ENCODE results near the gene STYXL2. TPM values are rescaled to one million over a fixed set of nuclear protein-coding genes. Genes with fewer than 3 reads are reported as not detected.

Gene STYXL2
- total RNA-seq, 1 donor from 2014 or later: not detected

DNA sequence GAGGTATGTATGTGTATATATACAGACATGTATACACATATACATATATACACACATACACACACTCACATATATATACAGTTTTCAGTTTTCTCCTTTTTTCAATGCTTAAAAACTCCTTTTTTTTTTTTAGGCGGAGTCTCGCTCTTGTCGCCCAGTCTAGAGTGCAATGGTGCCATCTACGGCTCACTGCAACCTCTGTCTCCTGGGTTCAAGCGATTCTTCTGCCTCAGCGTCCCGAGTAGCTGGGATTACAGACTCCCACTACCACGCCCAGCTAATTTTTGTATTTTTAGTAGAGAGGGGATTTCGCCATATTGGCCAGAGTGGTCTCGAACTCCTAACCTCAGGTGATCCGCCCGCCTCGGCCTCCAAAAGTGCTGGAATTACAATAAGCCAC, 27.0 kb downstream of the STYXL2 start:
- intact Hi-C loops (cut with micrococcal nuclease): loop anchor here (5.0 kb wide), 1 partner anchor 209 kb away; no protein-coding TSS in a partner anchor
- H3K9me3 Mint-ChIP-seq: no peaks in the 10 kb centered on the region
- no peak for DNase-seq (ENCODE audit: low spot score)
- H3K4me1 Mint-ChIP-seq (ENCODE audit: low read depth): no peaks in the 10 kb centered on the region
- H3K4me3 Mint-ChIP-seq (ENCODE audit: low read depth): peak overlapping the region; percentile 76
- H3K27ac Mint-ChIP-seq: no peak overlapping the region
- H3K27me3 Mint-ChIP-seq (ENCODE audit: low read depth): peaks cover 7% of the 10 kb centered on the region
- no peaks in the 10 kb centered on the region for H3K36me3 Mint-ChIP-seq (ENCODE audit: low read depth)

DNA sequence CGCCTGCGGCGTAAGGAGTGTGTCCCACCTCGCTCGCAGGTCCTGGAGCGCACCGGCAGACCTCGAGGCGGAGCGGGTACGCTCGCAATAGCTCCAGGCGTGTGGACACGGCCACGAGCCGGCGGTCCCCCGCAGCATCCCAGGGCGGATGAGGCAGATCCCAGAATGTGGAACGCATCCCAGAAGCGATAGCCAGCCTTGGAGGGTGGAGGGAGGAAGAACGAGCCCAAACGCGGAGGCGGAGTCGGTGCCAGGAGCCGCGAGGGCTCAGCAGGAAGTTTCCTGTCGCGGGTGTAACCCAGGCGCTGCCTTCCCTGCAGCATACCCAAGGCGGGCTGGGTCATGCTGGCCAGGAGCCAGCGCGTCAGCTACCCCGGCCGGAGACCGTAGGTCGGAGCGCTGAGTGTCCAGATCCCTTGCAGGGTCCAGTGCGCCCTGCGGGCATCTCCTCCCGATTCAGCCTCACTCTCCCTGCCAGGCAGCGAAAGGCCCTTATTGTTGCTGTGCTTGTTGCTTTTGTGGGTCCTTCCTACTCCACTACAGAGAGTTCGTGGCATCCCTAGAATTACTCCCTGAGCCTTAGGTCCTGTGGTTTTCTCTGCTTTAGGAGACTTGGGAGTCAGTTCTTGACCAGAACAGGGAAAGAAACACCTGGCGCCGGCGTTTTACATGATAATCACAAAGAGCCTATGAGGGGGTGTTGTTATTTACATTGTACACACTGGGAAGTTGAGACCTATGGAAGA, 27.7 kb downstream of the STYXL2 start:
- peaks cover 7% of the 10 kb centered on the region for H3K27me3 Mint-ChIP-seq (ENCODE audit: low read depth)
- no peak overlapping the region for H3K27ac Mint-ChIP-seq
- no peak for DNase-seq (ENCODE audit: low spot score)
- no peaks in the 10 kb centered on the region for H3K9me3 Mint-ChIP-seq
- peak overlapping the region; percentile 76 for H3K4me3 Mint-ChIP-seq (ENCODE audit: low read depth)
- intact Hi-C loops (cut with micrococcal nuclease): loop anchor here (5.0 kb wide), 1 partner anchor 209 kb away; no protein-coding TSS in a partner anchor
- no peaks in the 10 kb centered on the region for H3K36me3 Mint-ChIP-seq (ENCODE audit: low read depth)
- H3K4me1 Mint-ChIP-seq (ENCODE audit: low read depth): no peaks in the 10 kb centered on the region

DNA sequence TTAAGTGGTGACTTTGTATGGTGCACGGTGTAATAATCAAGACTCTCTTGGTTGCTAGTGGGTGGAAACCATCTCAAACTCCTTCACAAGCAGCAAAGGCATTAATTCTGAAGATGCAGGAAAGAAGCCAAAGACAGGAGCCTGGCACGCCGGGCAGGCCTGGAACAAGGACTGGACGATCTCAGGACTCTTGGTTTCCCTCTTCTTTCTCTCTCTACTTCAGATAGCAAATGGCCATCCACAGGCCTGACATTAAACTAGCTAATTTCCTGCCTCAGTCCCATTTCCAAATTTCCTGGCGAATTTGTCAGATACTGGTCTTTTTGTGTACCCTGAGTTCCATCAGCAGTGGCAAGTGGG, 28.2 kb downstream of the STYXL2 start:
- Mint-ChIP-seq H3K27me3 (ENCODE audit: low read depth) (peaks cover 7% of the 10 kb centered on the region), H3K9me3 (no peaks in the 10 kb centered on the region), H3K4me3 (ENCODE audit: low read depth) (peak overlapping the region; percentile 27), H3K27ac (no peak overlapping the region), H3K4me1 (ENCODE audit: low read depth) (no peaks in the 10 kb centered on the region), H3K36me3 (ENCODE audit: low read depth) (no peaks in the 10 kb centered on the region)
- intact Hi-C loops (cut with micrococcal nuclease): loop anchor here (5.0 kb wide), 1 partner anchor 210 kb away; no protein-coding TSS in a partner anchor
- DNase-seq (ENCODE audit: low spot score): no peak

GRCh38 chr1:167122568-167122967, 28.7 kb downstream of the STYXL2 start:
- Mint-ChIP-seq H3K9me3 (no peaks in the 10 kb centered on the region), H3K4me1 (ENCODE audit: low read depth) (no peaks in the 10 kb centered on the region), H3K4me3 (ENCODE audit: low read depth) (no peak overlapping the region), H3K27me3 (ENCODE audit: low read depth) (peaks cover 7% of the 10 kb centered on the region), H3K36me3 (ENCODE audit: low read depth) (no peaks in the 10 kb centered on the region), H3K27ac (no peak overlapping the region)
- no peak for DNase-seq (ENCODE audit: low spot score)
- intact Hi-C loops (cut with micrococcal nuclease): loop anchor here (5.0 kb wide), 1 partner anchor 210 kb away; no protein-coding TSS in a partner anchor

GRCh38 chr1:167126317-167126716, 32.4 kb downstream of the STYXL2 start:
- no peak overlapping the region for H3K4me3 Mint-ChIP-seq (ENCODE audit: low read depth)
- no peak overlapping the region for H3K27ac Mint-ChIP-seq
- peaks cover 25% of the 10 kb centered on the region for H3K27me3 Mint-ChIP-seq (ENCODE audit: low read depth)
- H3K36me3 Mint-ChIP-seq (ENCODE audit: low read depth): no peaks in the 10 kb centered on the region
- H3K4me1 Mint-ChIP-seq (ENCODE audit: low read depth): no peaks in the 10 kb centered on the region
- intact Hi-C loops (cut with micrococcal nuclease): no loop called here
- no peaks in the 10 kb centered on the region for H3K9me3 Mint-ChIP-seq
- no peak for DNase-seq (ENCODE audit: low spot score)

- Mint-ChIP-seq H3K4me1 (ENCODE audit: low read depth) (no peaks in the 10 kb centered on the region), H3K27ac (no peak overlapping the region), H3K4me3 (ENCODE audit: low read depth) (no peak overlapping the region), H3K27me3 (ENCODE audit: low read depth) (peaks cover 27% of the 10 kb centered on the region), H3K9me3 (no peaks in the 10 kb centered on the region), H3K36me3 (ENCODE audit: low read depth) (no peaks in the 10 kb centered on the region)
- no peak for DNase-seq (ENCODE audit: low spot score)
- intact Hi-C loops (cut with micrococcal nuclease): no loop called here
These were observed 32.9 kb downstream of the STYXL2 start for GRCh38 chr1:167126811-167127210.

GRCh38 chr1:167127236-167127635, 33.4 kb downstream of the STYXL2 start:
- no peaks in the 10 kb centered on the region for H3K4me1 Mint-ChIP-seq (ENCODE audit: low read depth)
- no peak for DNase-seq (ENCODE audit: low spot score)
- intact Hi-C loops (cut with micrococcal nuclease): no loop called here
- peaks cover 27% of the 10 kb centered on the region for H3K27me3 Mint-ChIP-seq (ENCODE audit: low read depth)
- no peak overlapping the region for H3K27ac Mint-ChIP-seq
- no peak overlapping the region for H3K4me3 Mint-ChIP-seq (ENCODE audit: low read depth)
- no peaks in the 10 kb centered on the region for H3K9me3 Mint-ChIP-seq
- H3K36me3 Mint-ChIP-seq (ENCODE audit: low read depth): no peaks in the 10 kb centered on the region

GRCh38 chr1:167127661-167128060, 33.8 kb downstream of the STYXL2 start:
- intact Hi-C loops (cut with micrococcal nuclease): no loop called here
- Mint-ChIP-seq H3K4me3 (ENCODE audit: low read depth) (no peak overlapping the region), H3K9me3 (no peaks in the 10 kb centered on the region), H3K4me1 (ENCODE audit: low read depth) (no peaks in the 10 kb centered on the region), H3K27ac (no peak overlapping the region), H3K36me3 (ENCODE audit: low read depth) (no peaks in the 10 kb centered on the region), H3K27me3 (ENCODE audit: low read depth) (peaks cover 27% of the 10 kb centered on the region)
- no peak for DNase-seq (ENCODE audit: low spot score)

DNA sequence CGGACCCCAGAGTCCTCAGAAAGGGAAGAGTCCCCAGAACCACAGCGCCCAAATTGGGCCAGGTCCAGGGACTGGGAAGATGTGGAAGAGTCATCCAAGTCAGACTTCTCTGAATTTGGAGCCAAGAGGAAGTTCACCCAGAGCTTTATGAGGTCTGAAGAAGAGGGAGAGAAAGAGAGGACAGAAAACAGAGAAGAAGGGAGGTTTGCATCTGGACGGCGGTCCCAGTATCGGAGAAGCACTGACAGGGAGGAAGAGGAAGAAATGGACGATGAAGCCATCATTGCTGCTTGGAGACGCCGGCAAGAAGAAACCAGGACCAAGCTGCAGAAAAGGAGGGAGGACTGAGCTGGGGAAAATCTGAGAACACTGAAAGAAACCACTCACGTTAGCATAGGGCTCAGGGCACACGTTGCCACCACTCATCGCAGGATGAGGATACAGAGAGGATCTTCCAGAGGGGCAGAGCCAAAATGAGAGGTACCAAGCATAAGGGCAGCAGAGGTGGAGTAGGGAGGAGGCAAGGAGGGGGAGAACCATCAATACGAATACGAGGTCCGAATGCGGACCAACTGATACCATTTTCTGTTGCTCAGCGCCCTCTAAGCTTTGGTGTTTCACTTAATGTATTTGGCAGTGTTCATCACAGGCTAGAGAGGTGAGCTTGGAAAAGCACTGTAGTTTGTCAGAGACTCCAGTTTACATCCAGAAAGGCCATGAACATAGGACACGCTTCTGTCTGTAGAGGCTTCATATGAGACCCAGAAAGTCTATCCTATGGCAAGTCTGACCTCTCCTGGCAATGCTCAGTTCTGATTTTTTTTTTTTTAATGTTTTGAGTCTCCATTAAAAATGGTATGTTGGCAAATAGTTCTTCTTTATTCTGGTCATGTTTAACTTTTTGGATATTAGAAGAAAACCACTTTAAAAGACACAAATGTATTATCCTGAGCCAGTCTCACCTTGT, 34.7 kb downstream of the STYXL2 start:
- Mint-ChIP-seq H3K27ac (no peak overlapping the region), H3K4me1 (ENCODE audit: low read depth) (no peaks in the 10 kb centered on the region), H3K4me3 (ENCODE audit: low read depth) (no peak overlapping the region), H3K9me3 (no peaks in the 10 kb centered on the region), H3K27me3 (ENCODE audit: low read depth) (peaks cover 27% of the 10 kb centered on the region), H3K36me3 (ENCODE audit: low read depth) (no peaks in the 10 kb centered on the region)
- DNase-seq (ENCODE audit: low spot score): no peak
- intact Hi-C loops (cut with micrococcal nuclease): no loop called here

DNA sequence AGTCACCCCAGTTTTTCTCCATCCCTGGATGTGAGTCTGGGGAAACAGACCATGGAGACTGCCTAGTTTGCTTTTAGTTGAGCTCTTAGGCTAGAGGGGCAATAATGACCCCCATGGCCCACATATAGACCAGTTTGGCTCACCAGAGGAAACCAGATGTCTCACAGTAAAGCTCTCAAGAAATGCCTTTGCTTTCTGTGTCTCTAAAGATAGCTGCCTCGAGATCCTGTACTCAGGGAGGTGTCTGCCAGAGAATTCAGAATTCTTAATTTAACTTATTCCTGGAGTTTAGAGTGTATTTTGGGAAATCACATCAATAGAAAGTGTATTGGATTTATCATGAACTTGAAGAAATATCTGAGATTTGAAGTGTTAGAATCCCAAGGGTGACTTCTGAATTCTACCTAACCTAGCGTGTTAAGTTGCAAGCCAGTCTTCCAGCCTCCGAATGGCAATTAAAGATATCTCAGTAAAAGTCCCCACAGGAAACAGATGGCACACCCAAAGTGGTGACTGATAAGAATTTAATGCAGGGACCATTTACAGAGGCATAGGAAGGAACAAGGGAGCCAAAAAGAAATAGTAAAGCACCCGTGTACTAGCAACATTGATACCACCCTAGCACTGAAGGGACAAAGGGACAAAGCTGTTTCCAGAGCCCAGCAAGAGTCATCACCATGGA, 37.1 kb downstream of the STYXL2 start:
- no peak for DNase-seq (ENCODE audit: low spot score)
- intact Hi-C loops (cut with micrococcal nuclease): no loop called here
- Mint-ChIP-seq H3K9me3 (no peaks in the 10 kb centered on the region), H3K4me3 (ENCODE audit: low read depth) (no peak overlapping the region), H3K27ac (no peak overlapping the region), H3K36me3 (ENCODE audit: low read depth) (no peaks in the 10 kb centered on the region), H3K27me3 (ENCODE audit: low read depth) (peaks cover 32% of the 10 kb centered on the region), H3K4me1 (ENCODE audit: low read depth) (no peaks in the 10 kb centered on the region)

GRCh38 chr1:167132301-167133010, 38.6 kb downstream of the STYXL2 start:
- Mint-ChIP-seq H3K27ac (no peak overlapping the region), H3K4me1 (ENCODE audit: low read depth) (no peaks in the 10 kb centered on the region), H3K27me3 (ENCODE audit: low read depth) (peaks cover 40% of the 10 kb centered on the region), H3K36me3 (ENCODE audit: low read depth) (no peaks in the 10 kb centered on the region), H3K9me3 (no peaks in the 10 kb centered on the region), H3K4me3 (ENCODE audit: low read depth) (no peak overlapping the region)
- no peak for DNase-seq (ENCODE audit: low spot score)
- intact Hi-C loops (cut with micrococcal nuclease): no loop called here

DNA sequence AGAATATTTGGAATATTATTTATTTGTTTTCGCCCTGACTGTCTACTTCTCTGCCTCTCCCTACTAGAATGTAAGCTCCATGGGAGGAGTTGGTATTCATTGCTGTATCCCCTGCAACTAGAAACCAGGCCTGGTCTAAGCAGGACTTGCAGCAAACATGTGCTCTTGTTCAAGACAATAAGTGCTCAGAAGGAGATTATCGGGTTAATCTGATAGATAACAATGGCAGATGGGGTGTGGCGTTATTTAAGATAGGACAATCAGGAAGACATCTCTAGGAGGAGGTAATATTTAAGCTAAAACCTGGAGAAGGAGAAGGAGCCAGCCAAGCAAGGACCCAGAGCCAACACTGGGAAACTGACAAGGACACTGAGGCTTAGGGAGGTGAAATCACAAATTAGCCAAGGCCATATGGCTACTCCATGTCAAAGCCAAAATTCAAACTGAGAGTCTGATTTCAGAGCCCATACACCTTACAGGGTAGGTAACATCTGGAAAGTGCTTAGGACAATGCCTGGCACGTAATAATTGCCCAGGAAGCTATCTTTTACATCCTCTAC, 41.5 kb downstream of the STYXL2 start:
- peaks cover 37% of the 10 kb centered on the region for H3K27me3 Mint-ChIP-seq (ENCODE audit: low read depth)
- no peaks in the 10 kb centered on the region for H3K4me1 Mint-ChIP-seq (ENCODE audit: low read depth)
- intact Hi-C loops (cut with micrococcal nuclease): no loop called here
- H3K4me3 Mint-ChIP-seq (ENCODE audit: low read depth): no peak overlapping the region
- H3K36me3 Mint-ChIP-seq (ENCODE audit: low read depth): no peaks in the 10 kb centered on the region
- no peak overlapping the region for H3K27ac Mint-ChIP-seq
- no peak for DNase-seq (ENCODE audit: low spot score)
- no peaks in the 10 kb centered on the region for H3K9me3 Mint-ChIP-seq

Measured in activated T-helper 2 cell treated with anti-CD3 and anti-CD28 coated beads, Interferon-gamma antibody, Interleukin-2, Interleukin-4, amounts not matched to agents 10 μg/mL and 5 μg/mL and 100 μg/mL, durations not matched to agents 14 hours and 24 hours and 36 hours (primary cell).